HepG2 (cell line): ENCODE results near the gene SCAND1. TPM values are rescaled to one million over a fixed set of nuclear protein-coding genes. Genes with fewer than 3 reads are reported as not detected.

ENCODE experiments used
- ATAC-seq: fragments of 200-7000 bp; cut with Tn5 transposase; 3 replicates; pipeline ENCODE4 v1.9.1; 2020; ENCODE audit warnings: mild to moderate bottlenecking, moderate library complexity
- BruUV-seq: library from RNA; stranded (reverse); fragments of 400-500 nt; replicated peaks from 2 replicates; lab custom pipeline; 2021; lab: Mats Ljungman, UMichigan
- CTCF ChIA-PET: fragments of 300-600 bp; formaldehyde crosslinking; extraction: SDS; loops from one replicate; lab custom pipeline; 2021; ENCODE audit warnings: low total read pairs, inconsistent platforms, low intra/inter-chr PET ratio; lab: Yijun Ruan, JAX
- POLR2A ChIA-PET: fragments of 350-600 bp; sonication (Branson Sonifier 250); formaldehyde crosslinking; loops from one replicate; lab custom pipeline; 2020; ENCODE audit warnings: antibody characterized with exemption, inconsistent platforms; lab: Yijun Ruan, JAX
- DNase-seq: peaks from one replicate; pipeline ENCODE4 v3.0.0-alpha.2; 2015; ENCODE audit warnings: low spot score
- FAIRE-seq: peaks from 3 replicates; lab custom pipeline; 2011; peaks lifted over from hg19 to GRCh38; lab: Jason Lieb, UNC
- H2AFZ ChIP-seq: one replicate; pipeline ENCODE4 v1.6.1; 2011; ENCODE audit warnings: low read length, inconsistent platforms
- H3K27ac ChIP-seq: fragments of 300-600 bp; 3 replicates; pipeline ENCODE4 v1.8.0; 2011; ENCODE audit warnings: mixed run types, mild to moderate bottlenecking, mixed read lengths, low read length, inconsistent platforms; ENCODE audit not compliant: insufficient read depth; ENCODE audit errors: extremely low read length
- H3K27me3 ChIP-seq, 2 experiments: fragments of 200-600 bp in 1 of 2; 2 replicates in 1 of 2; 3 replicates in 1 of 2; pipeline versions ENCODE4 v1.6.0 to v1.8.0; 2011; ENCODE audit warnings: low read length in 2 of 2, mild to moderate bottlenecking in 2 of 2, moderate library complexity in 2 of 2, inconsistent platforms in 1 of 2; ENCODE audit not compliant: insufficient read depth in 2 of 2, control insufficient read depth in 1 of 2
- H3K36me3 ChIP-seq, 2 experiments: fragments of 200-600 bp in 1 of 2; replicated peaks in 1 of 2; 2 replicates in 1 of 2; 3 replicates in 1 of 2; pipeline versions ENCODE4 v1.5.1 to v1.8.0; 2011; ENCODE audit warnings: low read length in 2 of 2, inconsistent platforms in 1 of 2; ENCODE audit not compliant: insufficient read depth in 2 of 2, control insufficient read depth in 1 of 2
- H3K4me1 ChIP-seq: 2 replicates; pipeline ENCODE4 v1.5.1; 2012; ENCODE audit warnings: low read length, inconsistent platforms; ENCODE audit not compliant: insufficient read depth
- H3K4me2 ChIP-seq: 2 replicates; pipeline ENCODE4 v1.6.0; 2011; ENCODE audit warnings: low read depth, low read length, inconsistent platforms
- H3K4me3 ChIP-seq, 3 experiments: fragments of 200-600 bp in 1 of 3; sonication (generic), shearing (Covaris generic) in 1 of 3; replicated peaks in 1 of 3; 2 replicates each; pipeline ENCODE4 v1.5.1; 2011 to 2016; ENCODE audit warnings: low read length in 3 of 3, inconsistent platforms in 2 of 3, low read depth in 2 of 3, mild to moderate bottlenecking in 2 of 3, control low read depth in 1 of 3, mixed read lengths in 1 of 3; ENCODE audit not compliant: insufficient read depth in 1 of 3
- H3K79me2 ChIP-seq: one replicate; pipeline ENCODE4 v1.6.1; 2011; ENCODE audit warnings: low read length, inconsistent platforms; ENCODE audit not compliant: insufficient read depth
- H3K9ac ChIP-seq: 2 replicates; pipeline ENCODE4 v1.6.0; 2011; ENCODE audit warnings: mild to moderate bottlenecking, low read depth, low read length, inconsistent platforms; ENCODE audit not compliant: insufficient read depth
- H3K9me3 ChIP-seq: 2 replicates; pipeline ENCODE4 v1.5.1; 2012; ENCODE audit warnings: mild to moderate bottlenecking, low read length
- H4K20me1 ChIP-seq: 2 replicates; pipeline ENCODE4 v1.6.0; 2011; ENCODE audit warnings: inconsistent platforms, mild to moderate bottlenecking, low read length, moderate library complexity; ENCODE audit not compliant: insufficient read depth
- AGO1 ChIP-seq: fragments of 200-400 bp; formaldehyde crosslinking; IDR thresholded peaks from 2 replicates; pipeline ENCODE4 v1.6.1; 2017; ENCODE audit warnings: mild to moderate bottlenecking, low read depth, low read length, moderate library complexity; ENCODE audit not compliant: poor library complexity, severe bottlenecking
- KDM4B ChIP-seq: sonication (generic); formaldehyde crosslinking; IDR thresholded peaks from 2 replicates; pipeline ENCODE4 v1.4.0; 2020; ENCODE audit warnings: missing genetic modification reagents
- MTA3 ChIP-seq: sonication (generic); formaldehyde crosslinking; IDR thresholded peaks from 2 replicates; pipeline ENCODE4 v1.4.0; 2020; ENCODE audit warnings: missing genetic modification reagents
- POLR2A ChIP-seq, 2 experiments: IDR thresholded peaks; 2 replicates each; pipeline ENCODE4 v1.6.1; 2011; ENCODE audit warnings: low read depth in 2 of 2, low read length in 2 of 2, mild to moderate bottlenecking in 1 of 2, moderate library complexity in 1 of 2; ENCODE audit not compliant: insufficient read depth in 1 of 2
- RARA ChIP-seq: IDR thresholded peaks from 2 replicates; pipeline ENCODE4 v1.6.1; 2016; ENCODE audit warnings: missing genetic modification reagents, missing compliant biosample characterization
- SP5 ChIP-seq: IDR thresholded peaks from 2 replicates; pipeline ENCODE4 v1.6.1; 2016; ENCODE audit warnings: low read depth, borderline replicate concordance
- SPEN ChIP-seq: sonication (generic); formaldehyde crosslinking; IDR thresholded peaks from 2 replicates; pipeline ENCODE4 v1.5.1; 2020; ENCODE audit warnings: low read depth, mild to moderate bottlenecking, missing genetic modification reagents
- THAP8 ChIP-seq: sonication (generic); formaldehyde crosslinking; IDR thresholded peaks from 2 replicates; pipeline ENCODE4 v1.5.1; 2020; ENCODE audit warnings: missing genetic modification reagents, mild to moderate bottlenecking, borderline replicate concordance
- YY1 ChIP-seq: IDR thresholded peaks from 2 replicates; pipeline ENCODE4 v1.6.1; 2011; ENCODE audit warnings: low read length, low read depth, moderate library complexity, mild to moderate bottlenecking; ENCODE audit not compliant: insufficient read depth, insufficient replicate concordance
- ZBTB46 ChIP-seq: sonication (generic); formaldehyde crosslinking; IDR thresholded peaks from 2 replicates; pipeline ENCODE4 v1.4.0; 2020; ENCODE audit warnings: mild to moderate bottlenecking, missing genetic modification reagents, borderline replicate concordance
- ZC3H4 ChIP-seq: sonication (generic); formaldehyde crosslinking; IDR thresholded peaks from 2 replicates; pipeline ENCODE4 v1.4.0; 2020; ENCODE audit warnings: missing genetic modification reagents, borderline replicate concordance
- ZNF101 ChIP-seq: sonication (generic); formaldehyde crosslinking; IDR thresholded peaks from 2 replicates; pipeline ENCODE4 v1.4.0; 2020; ENCODE audit warnings: mild to moderate bottlenecking, low read depth, missing genetic modification reagents, borderline replicate concordance
- ZNF18 ChIP-seq: sonication (generic); formaldehyde crosslinking; IDR thresholded peaks from 2 replicates; pipeline ENCODE4 v1.8.0; 2022; ENCODE audit warnings: mild to moderate bottlenecking, missing genetic modification reagents; ENCODE audit not compliant: insufficient replicate concordance
- WGBS: methylation state at CpG from one replicate; pipeline ENCODE4 v1.1.6; 2017; ENCODE audit warnings: low lambda C conversion rate; 5-methylcytosine and 5-hydroxymethylcytosine counted together
- in situ Hi-C: cut with HindIII; loops from 2 replicates; pipeline ENCODE4 v1.10.0; 2017; ENCODE audit warnings: low pct_unique_long_range_greater_than_20kb; ENCODE audit not compliant: extremely low pct_ligation_motif_present
- intact Hi-C: fragments of 100-400 bp; cut with micrococcal nuclease; formaldehyde crosslinking; loops from one replicate; pipeline ENCODE4 v1.10.0; 2022; ENCODE audit not compliant: unreplicated experiment
- polyA plus RNA-seq, 8 experiments: library from polyadenylated mRNA; depleted of rRNA in 3 of 8; stranded (reverse) in 7 of 8; unstranded in 1 of 8; fragments of >200 nt; fragmentation: Illumina TruSeq in 4 of 8; extraction: Trizol in 4 of 8; gene quantifications; 2 replicates each; pipeline versions ENCODE4 v1.2.1 to v1.2.3, GENCODE V29; 2011 to 2016; ENCODE audit warnings: low read depth in 4 of 8, missing spikeins in 1 of 8, mixed read lengths in 1 of 8; ENCODE audit not compliant: insufficient read depth in 1 of 8
- total RNA-seq, 5 experiments: library from RNA; depleted of rRNA; stranded (reverse); fragments of >200 nt; fragmentation: Illumina TruSeq; extraction: Trizol; gene quantifications; 2 replicates each; pipeline ENCODE4 v1.2.3, GENCODE V29; 2016; ENCODE audit warnings: low read depth in 1 of 5
- TF ChIP-seq, protein P1 (sequence below): sonication (generic); formaldehyde crosslinking; IDR thresholded peaks from 2 replicates; pipeline ENCODE4 v1.5.1; 2020; ENCODE audit warnings: mild to moderate bottlenecking, missing genetic modification reagents, moderate library complexity
- TF ChIP-seq, protein P2 (sequence below): sonication (generic); formaldehyde crosslinking; IDR thresholded peaks from 2 replicates; pipeline ENCODE4 v1.5.1; 2020; ENCODE audit warnings: mild to moderate bottlenecking, moderate library complexity, missing genetic modification reagents

The SCAND1 gene
- total and polyA plus RNA-seq, 2 of the 13 experiments (the other 11 are each of a cell fraction or from before 2014, with no cell fraction given) = 19.3 to 109 TPM

DNA sequence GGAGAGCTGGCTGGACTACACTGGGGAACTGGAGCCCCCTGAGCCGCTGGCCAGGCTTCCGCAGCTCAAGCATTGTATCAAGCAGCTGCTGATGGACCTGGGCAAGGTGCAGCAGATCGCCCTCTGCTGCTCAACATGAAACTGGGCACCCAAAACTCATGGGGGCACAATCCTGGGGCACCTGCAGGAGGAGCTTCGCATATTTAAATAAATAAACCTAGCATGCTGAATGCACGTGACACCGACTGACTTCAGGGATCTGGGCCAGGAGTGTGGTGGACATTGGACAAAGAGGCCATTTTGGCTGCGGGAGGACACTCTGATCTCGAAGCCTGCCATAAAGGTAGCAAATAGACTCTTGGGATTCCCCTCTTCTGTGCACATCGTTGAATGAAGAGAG, 6.8 kb downstream of the SCAND1 start:
- H3K4me2 ChIP-seq = no peak overlapping the region
- intact Hi-C loops (no loop called here), in situ Hi-C loops (no loop called here)
- H3K79me2 ChIP-seq = peaks cover 9% of the 10 kb centered on the region
- WGBS = 83% methylated on average over 9 of the region's 9 CpGs
- CTCF ChIA-PET = no interaction called here
- POLR2A ChIA-PET = interaction anchor here (1.0 kb wide), 1 partner anchor 205 kb away, joined by 4 read pairs; the partner anchor contains the start of gene RBM39
- ATAC-seq = peak; percentile 82
- DNase-seq = peak; percentile 69
- FAIRE-seq = no peak
- peaks cover 11 to 17% of the 10 kb centered on the region in 2 experiments for H3K36me3 ChIP-seq
- no peaks in the 10 kb centered on the region for H3K9me3 ChIP-seq
- H3K27ac ChIP-seq = no peak overlapping the region
- H3K27me3 ChIP-seq = no peaks in the 10 kb centered on the region
- H3K9ac ChIP-seq = no peak overlapping the region
- no peaks in the 10 kb centered on the region for H4K20me1 ChIP-seq
- H3K4me1 ChIP-seq = peaks cover 16% of the 10 kb centered on the region
- no peak overlapping the region for H2AFZ ChIP-seq
- BruUV-seq = no TSS peak
- no peak overlapping the region for H3K4me3 ChIP-seq
- TF ChIP-seq ZBTB46 (CRISPR knock-in tag) = no peak
- TF ChIP-seq KDM4B (CRISPR knock-in tag) = no peak
- no peak for TF ChIP-seq AGO1
- no peak for TF ChIP-seq ZC3H4 (CRISPR knock-in tag)
- TF ChIP-seq SP5 = no peak
- no peak for TF ChIP-seq RARA (CRISPR knock-in tag)
- TF ChIP-seq, protein P1, sequence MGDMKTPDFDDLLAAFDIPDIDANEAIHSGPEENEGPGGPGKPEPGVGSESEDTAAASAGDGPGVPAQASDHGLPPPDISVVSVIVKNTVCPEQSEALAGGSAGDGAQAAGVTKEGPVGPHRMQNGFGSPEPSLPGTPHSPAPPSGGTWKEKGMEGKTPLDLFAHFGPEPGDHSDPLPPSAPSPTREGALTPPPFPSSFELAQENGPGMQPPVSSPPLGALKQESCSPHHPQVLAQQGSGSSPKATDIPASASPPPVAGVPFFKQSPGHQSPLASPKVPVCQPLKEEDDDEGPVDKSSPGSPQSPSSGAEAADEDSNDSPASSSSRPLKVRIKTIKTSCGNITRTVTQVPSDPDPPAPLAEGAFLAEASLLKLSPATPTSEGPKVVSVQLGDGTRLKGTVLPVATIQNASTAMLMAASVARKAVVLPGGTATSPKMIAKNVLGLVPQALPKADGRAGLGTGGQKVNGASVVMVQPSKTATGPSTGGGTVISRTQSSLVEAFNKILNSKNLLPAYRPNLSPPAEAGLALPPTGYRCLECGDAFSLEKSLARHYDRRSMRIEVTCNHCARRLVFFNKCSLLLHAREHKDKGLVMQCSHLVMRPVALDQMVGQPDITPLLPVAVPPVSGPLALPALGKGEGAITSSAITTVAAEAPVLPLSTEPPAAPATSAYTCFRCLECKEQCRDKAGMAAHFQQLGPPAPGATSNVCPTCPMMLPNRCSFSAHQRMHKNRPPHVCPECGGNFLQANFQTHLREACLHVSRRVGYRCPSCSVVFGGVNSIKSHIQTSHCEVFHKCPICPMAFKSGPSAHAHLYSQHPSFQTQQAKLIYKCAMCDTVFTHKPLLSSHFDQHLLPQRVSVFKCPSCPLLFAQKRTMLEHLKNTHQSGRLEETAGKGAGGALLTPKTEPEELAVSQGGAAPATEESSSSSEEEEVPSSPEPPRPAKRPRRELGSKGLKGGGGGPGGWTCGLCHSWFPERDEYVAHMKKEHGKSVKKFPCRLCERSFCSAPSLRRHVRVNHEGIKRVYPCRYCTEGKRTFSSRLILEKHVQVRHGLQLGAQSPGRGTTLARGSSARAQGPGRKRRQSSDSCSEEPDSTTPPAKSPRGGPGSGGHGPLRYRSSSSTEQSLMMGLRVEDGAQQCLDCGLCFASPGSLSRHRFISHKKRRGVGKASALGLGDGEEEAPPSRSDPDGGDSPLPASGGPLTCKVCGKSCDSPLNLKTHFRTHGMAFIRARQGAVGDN (CRISPR knock-in tag) = peak; percentile 29; the same call in 1 of the 2 replicates
- TF ChIP-seq THAP8 (CRISPR knock-in tag) = no peak
- TF ChIP-seq YY1 = peak; percentile 49
- TF ChIP-seq, protein P2, sequence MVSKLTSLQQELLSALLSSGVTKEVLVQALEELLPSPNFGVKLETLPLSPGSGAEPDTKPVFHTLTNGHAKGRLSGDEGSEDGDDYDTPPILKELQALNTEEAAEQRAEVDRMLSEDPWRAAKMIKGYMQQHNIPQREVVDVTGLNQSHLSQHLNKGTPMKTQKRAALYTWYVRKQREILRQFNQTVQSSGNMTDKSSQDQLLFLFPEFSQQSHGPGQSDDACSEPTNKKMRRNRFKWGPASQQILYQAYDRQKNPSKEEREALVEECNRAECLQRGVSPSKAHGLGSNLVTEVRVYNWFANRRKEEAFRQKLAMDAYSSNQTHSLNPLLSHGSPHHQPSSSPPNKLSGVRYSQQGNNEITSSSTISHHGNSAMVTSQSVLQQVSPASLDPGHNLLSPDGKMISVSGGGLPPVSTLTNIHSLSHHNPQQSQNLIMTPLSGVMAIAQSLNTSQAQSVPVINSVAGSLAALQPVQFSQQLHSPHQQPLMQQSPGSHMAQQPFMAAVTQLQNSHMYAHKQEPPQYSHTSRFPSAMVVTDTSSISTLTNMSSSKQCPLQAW (CRISPR knock-in tag) = 0 out of 2 replicates have a peak, but pooled peaks have one; percentile 47
- no peak for TF ChIP-seq SPEN
- no peak for TF ChIP-seq MTA3 (CRISPR knock-in tag)
- TF ChIP-seq ZNF101 (CRISPR knock-in tag) = no peak
- TF ChIP-seq POLR2A (IDR thresholded peaks at IDR 0.05; ENCODE audit: insufficient read depth in 1 of 2, low read depth in 2 of 2, low read length in 2 of 2) = no peak
- TF ChIP-seq ZNF18 (CRISPR knock-in tag) = no peak
